Stimulated activated CD4-positive, alpha-beta T cell treated with anti-CD3 and anti-CD28 coated beads, Interleukin-2, amount 100 ng/mL, for 24 hours (primary cell): ENCODE data around the gene MICAL3.

Source experiments
- DNase-seq, 2 donors: peaks; one replicate each; pipeline ENCODE4 v3.0.0-alpha.2; 2020

Gene MICAL3

DNA sequence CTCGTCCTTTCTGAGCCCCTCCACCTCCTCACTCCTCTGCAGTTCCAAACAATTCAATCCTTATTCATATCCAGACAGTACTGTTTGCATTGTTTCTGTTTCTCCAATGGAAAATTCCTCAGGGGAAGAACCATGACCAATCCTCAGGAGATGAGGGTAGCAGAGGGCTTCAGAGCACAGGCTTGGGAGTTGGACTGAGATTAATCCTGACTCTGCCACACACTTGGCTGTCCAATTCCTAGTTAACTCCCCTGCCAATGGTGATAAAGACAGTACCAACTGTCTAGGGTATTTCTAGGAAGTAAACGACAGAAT lies 58.0 kb downstream of the MICAL3 start:
- DNase-seq: no peak

DNA sequence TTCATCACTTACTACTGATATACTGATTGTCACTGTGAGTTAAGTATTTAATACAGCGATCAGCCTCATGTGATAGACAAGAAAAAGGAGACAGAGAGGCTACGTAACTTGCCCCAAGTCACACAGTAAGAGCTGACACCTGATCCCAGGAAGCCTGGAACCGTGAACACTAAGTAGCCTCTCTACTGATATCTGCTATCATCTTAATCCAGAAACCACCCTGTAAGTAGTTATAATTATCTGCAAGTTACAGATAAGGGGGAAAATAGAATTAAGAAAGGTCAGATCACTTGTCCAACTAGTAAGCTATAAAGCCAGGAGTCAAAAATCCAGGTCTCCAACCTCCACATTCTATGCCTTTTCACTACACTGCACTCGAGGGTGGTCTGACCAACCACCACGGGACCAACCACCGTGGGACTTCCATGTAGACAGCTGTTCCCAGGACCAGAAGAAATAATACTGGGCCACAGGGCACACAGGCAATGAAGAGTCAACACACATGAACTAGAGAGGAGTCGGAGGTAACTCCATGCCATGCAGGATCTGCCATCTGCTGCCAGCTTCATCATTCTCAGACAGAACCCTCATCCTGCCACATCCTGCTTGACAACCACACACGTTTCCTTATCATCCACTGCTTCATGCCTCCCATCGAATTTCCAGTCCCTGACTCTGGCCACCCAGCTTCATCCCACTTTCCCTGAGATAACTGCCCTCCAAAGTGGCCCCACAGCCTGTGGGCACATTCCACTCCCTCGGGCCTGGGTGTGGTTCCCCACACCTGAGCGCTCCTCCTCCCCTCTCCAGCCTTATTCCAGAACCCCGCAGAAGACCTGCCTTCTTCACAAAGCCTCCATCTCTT lies 58.6 kb downstream of the MICAL3 start:
- no peak for DNase-seq

DNA sequence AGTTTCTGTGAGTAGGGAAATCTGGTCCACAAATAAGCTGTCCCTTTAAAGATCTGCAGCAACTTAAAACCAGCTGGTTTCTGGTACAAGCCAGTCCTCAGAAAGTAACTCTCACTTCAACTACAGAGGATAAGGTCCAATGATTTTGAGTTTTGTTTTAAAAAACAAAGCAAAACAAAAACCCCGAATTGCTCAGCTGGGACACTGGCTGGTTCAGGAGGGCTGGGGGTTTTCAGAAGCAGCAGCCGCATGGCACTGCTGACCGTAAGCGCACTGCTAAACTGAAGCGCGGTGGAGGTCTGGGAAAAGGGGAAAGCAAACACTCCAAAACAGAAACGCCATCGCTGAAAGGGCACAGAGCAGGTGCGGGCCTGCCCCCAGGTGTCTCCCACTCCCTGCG lies 59.7 kb downstream of the MICAL3 start:
- DNase-seq: no peak

DNA sequence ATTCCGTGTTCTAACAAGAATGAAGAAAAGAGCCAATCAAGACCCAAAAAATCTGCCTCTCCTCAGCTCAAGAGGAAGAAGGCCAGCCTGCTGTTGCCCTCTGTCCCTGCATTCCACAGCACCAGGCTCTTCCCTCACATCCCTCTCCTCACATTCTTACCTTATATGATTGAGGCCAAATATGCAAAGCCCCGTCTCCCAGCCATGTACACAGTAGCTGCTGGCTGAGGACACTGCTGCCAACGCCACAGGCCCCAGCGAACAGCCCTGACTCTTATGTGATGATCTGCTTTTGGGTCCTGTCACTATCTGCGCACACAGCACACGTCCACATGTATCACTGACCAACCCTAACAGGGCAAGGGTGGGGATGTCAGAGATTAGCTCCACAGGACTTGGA lies 60.2 kb downstream of the MICAL3 start:
- DNase-seq: no peak

DNA sequence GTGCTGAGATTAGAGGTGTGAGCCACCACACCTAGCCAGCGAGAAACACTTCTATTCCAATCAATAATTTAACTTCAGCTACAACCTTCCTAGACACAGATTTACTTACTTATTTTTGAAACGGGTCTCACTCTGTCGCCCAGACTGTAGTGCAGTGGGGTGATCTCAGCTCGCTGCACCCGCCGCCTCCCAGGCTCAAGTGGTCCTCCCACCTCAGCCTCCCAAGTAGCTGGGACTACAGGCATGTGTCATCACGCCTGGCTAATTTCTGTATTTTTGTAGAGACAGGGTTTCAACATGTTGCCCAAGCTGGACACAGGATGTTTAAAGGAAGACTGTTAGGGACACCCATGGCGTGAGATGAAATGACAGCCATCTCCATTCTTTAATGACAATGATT lies 61.3 kb downstream of the MICAL3 start:
- DNase-seq: no peak

DNA sequence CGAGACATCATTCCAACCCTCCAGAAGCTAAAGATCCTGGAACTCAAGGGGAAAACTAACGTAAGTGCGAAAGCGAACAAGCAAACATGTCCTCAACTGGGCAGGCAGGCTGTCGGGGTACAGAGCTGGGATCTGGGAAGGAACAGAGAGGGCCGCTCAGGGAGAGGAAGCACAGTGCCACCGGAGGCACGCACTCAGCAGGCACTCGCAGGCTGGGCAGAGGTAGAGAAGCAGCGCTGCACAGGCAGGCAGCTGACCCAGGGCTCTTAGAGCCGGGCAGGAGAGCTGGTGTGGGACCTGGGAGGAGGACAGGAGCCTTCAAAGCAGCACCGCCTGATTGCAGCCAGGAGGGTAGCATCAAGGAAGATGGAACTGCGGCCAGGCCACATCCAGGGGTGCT lies 62.2 kb downstream of the MICAL3 start:
- DNase-seq: no peak

DNA sequence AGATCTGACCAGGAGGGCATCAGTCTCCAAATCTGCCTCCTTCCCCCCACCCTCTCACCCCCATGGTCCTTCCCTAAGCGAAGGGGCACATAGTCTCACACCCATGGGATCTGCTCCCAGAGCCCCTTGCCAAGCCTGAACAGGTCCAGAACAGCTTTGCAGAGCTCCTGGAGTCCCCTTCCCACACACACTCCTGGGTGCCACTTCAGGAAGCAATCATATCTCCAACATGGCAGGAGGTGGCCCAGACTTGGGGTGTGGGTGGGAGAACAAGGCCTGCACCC lies 63.0 kb downstream of the MICAL3 start:
- no peak for DNase-seq

DNA sequence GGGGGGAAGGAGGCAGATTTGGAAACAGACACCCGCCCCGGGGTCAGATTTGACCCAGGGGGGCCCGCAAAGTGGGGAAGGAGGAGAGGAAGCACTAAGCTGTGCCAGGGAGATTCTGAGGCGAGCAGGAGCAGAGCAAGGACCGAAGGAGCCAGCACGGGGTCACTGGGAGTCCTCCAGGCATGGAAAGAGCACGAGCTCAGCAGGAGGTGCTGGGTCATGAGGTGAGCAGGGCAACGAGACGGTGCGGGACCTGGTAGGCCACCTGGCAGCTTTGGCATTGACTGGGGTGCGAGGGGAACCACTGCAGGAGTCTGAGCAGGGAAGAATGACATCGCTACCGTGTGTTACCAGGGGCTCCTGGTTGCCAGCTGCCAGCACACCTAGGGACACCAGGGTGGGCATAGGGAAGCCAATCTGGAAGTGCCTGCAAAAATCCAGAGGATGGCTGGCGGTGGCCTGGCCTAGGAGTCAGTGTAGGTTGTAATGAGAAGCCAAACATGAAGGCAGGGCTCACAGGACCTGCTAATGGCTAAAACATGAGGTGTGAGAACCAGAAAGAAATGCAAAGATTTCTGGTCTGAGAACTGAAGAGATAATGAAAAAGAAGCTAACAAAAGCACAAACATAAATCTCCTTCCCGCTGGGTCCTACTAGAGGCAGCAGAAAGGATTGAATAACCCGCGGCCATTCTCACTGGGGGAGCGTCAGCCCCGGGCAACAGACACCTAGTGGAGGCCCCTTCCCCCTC lies 63.5 kb downstream of the MICAL3 start:
- no peak for DNase-seq

DNA sequence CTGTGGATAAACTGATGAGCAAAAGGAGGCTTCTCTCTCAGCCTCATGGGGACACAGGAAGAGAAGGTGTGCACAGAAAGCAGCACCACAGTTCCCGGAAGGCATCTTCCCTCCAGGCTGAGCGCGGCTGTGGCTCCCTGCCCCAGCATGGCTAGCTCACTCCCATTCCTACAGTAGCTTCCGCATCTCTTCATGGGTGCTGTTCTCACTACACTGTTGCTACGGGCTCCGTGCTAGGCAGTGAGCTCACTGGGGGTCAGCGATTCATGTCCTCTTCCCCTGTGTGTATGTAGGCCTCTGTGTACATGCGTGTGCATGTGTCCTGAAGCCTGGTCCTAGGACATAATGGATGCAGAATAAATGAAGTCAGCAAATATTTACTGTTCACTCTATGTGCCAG lies 64.3 kb downstream of the MICAL3 start:
- no peak for DNase-seq

DNA sequence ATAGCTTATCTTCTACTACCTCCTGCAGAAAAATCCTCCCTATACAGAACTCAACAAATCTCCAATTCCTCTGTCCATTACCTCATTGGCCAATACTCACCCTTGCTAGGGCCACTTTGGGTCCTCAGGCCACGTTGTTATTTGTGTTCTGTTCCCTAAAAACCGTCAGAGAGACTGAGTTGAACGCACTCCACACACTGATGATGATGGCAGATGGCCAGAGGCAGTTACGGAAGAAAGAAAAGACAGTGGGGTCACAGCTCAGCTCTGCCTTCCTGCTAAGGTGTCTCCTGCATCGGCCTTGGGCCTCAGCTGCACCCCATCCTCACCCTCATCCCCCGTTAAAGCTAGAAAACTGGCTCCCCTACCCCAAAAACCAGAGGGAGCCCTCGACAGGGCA lies 66.2 kb downstream of the MICAL3 start:
- DNase-seq: no peak

DNA sequence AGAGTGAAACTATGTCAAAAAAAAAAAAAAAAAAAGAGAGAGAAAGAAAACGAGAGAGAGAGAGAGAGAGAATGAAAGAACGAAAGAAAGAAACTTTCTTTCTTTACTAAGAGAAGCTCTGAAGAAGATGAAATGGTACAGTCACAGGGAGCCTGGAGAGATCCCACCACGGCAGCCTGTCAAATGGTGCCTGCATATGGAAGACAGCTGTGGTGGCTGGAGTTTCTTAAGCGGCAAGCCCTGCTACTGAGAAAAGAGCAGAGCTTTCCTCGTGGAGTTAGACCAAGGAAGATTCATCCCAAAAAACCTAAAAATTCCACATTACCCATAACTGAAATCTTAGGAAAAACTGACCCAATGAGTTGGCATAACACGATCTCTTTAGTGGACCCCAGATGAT lies 66.7 kb downstream of the MICAL3 start:
- no peak for DNase-seq

DNA sequence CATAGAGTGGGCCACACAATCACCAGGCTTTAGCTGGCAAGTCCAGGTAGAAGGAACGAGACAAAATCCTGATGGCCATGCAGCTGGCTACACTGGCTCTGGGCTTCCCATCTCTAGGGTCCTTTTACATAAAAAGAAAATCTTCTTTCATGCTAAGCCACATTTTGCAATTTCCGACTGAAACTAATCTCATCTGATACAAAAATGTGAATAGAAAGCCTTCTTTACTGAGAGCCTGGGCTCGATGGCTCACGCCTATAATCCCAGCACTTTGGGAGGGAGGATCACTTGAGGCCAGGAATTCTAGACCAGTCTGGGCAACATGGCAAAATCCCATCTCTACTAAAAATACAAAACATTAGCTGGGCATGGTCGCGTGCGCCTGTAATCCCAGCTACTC lies 67.2 kb downstream of the MICAL3 start:
- no peak for DNase-seq

DNA sequence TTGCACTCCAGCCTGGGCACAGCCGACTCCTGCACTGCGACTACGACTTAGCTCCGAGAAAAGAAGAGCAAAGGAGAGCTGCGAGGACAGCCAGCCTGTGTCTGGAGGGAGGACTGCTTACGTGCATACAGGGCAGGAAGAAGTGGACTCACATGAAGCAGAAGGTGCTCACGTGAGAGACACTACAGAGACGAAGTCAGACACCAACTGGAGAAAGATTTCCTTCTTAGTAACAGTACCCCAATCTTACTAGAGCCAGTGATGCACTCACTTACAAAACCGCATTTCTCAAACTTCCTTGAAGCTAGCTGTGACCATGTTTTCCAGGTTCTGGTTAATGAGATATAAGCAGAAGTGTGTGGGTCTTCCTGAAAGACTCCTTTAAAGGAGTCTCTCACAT lies 67.7 kb downstream of the MICAL3 start:
- DNase-seq: no peak

DNA sequence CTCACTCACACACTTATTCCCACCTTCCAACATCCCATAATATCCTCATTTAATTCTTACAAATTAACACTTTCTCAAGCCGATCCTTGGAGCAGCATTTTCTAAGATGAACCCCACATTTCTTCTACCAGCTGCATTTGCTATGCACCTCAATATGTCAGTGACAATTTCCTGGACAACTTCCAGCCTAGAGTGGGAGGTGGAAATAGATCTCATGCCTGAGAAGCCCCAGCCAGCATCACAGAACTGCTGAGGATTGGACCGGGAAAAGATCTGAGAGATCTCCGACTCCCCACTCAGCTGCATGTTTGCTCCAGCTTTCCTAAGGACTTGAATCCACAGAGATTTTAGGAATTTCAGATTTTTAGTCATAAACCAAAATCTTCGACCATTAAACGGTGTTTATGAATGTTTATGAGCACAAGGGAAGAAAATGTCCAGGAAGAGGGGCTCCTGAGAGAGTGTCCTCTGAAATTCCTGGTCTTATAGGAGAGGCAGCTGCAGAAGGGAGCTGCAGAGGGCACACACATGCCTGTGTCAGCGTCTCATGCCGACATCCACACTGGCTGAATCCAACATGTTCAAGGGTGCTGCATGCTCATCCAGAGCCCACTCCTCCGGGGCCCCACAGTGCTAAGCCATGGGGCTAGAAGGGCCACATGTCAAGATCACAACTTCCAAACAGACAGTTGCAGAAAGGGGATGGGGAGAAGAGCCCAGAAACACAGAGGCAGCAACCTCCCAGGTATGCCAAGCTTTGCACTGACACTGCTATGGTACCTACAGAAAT lies 68.6 kb downstream of the MICAL3 start:
- DNase-seq: no peak

DNA sequence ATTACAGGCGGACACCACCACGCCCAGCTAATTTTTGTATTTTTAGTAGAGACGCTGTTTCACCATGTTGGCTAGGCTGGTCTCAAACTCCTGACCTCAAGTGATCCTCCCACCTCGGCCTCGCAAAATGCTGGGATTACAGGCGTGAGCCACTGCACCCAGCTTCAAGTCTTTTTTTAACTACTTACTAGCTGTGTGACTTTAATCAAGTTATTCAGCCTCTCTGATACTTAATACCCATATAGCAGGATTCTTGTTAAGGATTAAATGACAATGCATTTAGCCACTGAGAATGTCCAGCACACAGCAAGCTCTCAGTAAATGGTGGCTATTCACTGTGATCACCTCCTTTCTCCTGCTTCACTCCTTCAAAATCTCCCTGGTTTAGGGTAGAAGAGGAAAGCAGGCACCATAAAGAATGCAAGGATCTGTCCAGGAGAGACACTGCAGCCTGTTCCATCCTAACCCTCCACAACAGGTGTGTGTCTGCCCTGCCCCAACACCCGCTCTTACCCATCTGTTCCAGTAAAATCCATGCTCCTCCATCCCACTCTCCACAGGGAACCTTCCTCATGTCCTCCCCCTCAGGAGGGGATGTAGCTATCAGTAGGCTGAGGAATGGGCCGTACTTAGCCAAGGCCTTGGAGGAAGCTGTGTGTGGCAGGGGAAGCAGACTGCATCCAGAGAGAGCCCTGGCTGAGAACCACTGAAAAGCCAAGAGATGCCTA lies 69.3 kb downstream of the MICAL3 start:
- DNase-seq: no peak

DNA sequence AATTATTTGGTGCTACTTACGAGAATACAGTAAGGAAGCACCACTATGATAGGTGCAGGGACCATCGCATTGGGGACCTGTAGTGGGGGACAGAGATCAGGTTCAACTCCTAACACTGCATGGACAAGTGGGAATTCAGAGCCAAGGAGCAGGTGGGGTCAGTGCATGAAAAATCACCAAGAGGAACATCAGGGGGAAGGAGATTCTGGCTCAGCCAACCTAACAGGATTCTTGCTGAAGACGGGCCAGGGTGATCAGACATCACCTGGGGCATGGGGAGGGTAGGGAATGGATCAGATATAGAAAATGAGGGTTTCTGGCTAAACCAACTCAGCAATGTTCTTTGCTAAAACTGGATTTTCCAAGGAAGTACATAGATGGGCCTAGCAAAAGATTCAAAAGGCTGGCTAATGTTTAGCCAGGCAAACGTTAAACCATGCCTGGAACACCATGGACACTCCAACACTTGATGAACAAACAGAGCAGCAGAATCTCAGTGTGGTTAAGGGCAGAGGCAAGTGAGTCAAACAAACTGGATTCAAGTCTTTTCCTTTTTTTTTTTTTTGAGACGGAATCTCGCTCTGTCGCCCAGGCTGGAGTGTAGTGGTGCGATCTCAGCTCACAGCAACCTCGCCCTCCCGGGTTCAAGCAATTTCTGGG lies 70.0 kb downstream of the MICAL3 start:
- no peak for DNase-seq

DNA sequence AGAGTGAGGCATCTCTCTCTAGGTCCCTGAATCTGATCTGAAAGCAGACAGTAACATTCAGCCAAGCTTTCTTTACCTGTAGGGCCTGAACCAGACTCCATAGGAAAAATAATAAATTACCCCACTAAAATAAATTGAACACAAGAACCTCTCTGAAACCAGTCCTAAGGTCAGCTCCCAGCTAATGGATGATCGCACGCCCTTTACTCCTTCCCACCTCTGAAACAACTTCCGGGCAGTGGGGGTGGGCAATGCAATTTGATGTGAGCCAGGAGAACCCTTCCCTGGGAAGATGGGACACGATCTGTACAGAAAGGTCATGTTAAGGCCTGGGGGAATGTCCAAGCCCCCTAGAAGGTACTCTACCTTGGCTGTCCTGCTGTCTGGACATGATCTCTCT lies 71.2 kb downstream of the MICAL3 start:
- no peak for DNase-seq

DNA sequence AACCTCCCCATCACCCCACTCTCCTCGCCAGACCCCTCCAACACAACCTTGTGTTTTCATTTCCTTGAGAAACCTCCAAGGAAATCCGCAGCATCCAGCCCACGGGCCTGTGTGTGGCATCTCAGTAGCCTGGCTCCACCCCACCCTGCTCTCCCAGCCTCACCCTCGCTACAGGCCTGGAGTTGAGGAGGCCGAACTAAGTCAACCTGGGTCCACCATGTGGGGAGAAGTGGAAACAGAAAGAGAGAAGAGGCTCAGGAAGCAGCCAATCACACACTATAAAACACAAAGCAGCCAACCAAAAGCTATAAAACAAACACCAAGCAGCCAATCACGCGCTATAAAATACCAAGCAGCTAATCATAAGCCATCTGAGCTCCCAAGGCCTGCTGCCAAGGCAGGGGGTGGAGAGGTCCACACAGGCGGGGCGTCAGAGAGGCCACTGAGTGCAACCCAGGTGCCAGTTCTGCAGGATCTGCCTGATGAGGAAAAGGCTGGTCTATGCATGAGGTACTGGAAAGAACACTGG lies 72.0 kb downstream of the MICAL3 start:
- DNase-seq: no peak

DNA sequence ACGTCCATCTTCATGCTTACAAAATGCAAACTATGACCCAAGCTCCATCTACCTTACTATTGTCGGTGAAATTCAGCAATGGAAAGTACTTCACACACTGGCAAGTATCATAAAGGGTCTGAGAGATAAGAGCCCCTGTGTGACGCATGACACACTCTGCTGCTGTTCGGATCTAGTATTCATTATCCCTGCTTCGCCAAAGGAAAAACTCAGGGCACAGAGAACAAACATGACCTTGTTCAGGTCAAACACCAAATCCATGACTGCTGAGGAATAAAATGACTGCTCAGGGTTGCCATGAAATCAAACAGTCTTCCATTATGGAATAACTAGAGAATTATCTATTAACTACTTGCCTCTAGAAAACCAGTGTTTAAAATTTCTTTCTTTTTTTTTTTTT lies 73.0 kb downstream of the MICAL3 start:
- no peak for DNase-seq

DNA sequence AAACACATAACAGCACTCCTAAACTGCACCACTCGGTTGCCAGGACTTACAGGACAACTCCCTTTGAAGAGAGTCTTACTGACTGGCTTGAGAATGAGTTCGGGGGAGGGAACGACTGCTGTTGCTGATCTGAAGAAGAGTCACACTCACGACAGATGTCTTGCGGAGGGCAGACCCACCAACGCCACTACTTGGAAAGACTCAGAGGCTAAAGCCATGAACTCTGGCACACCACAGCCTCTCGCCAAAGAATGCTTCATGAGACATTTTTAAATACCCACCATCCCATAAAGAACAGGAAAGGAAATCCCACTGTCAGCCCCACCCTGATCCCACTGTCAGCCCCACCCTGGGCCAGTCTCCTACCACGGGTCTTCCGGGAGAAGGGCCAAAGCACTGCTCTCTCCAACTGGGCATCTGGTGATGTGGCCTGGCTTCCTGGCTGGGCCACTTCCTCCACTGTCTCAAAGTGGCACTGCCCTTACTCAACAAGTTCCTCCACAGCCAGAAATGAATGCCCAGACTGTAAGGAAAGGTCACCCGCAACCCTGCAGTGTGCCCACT lies 73.6 kb downstream of the MICAL3 start:
- DNase-seq: no peak

DNA sequence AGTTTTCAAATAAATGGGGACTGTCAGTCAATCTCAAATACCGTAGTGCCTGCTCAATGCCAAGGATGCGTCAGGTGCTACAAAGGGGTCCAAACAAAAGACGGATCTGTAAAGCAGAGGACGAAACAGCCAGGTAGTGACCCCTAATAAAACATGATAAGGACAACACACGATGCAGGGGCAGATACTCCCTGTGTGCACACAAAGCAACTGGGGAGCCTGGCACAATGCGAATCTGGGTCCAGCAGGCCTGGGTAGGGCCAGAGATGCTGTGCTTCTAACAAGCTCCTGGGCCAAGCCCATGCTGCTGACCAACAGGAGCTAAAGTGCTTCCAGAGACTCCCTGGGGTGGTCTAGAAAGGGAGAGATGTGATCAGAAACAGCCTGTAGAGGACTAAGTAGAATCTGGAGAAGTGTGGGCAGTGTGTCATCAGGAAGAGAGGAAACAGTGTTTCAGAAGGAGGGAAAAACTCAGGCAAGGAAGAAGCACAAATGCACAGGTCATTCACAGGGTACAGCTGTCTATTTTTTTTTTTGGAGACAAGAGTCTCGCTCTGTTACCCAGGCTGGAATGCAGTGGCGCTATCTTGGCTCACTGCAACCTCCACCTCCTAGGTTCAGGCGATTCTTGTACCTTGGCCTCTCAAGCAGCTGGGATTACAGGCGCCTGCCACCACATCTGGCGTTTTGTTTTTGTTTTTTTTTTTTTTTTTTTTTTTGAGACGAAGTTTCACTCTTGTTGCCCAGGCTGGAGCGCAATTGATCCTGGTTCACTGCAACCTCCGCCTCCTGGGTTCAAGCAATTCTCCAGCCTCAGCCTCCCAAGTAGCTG lies 74.5 kb downstream of the MICAL3 start:
- DNase-seq: no peak
